Activated CD8-positive, alpha-beta T cell treated with anti-CD3 and anti-CD28 coated beads for 36 hours (primary cell): ENCODE data around the gene KCNA10. TPM values are rescaled to one million over a fixed set of nuclear protein-coding genes. Genes with fewer than 3 reads are reported as not detected.
"Not testable (repeated sequence)": the region's sequence is repeated elsewhere in the genome, so short reads cannot be mapped to it uniquely, and the experiment has no call there.

Experiments
- ATAC-seq: fragments of 200-7000 bp; cut with Tn5 transposase; one replicate; pipeline ENCODE4 v1.10.0; 2021; ENCODE audit warnings: mild to moderate bottlenecking, moderate library complexity
- CTCF ChIA-PET: fragments of 350-600 bp; sonication (Branson Sonifier 250); formaldehyde crosslinking; loops from one replicate; lab custom pipeline; 2021; ENCODE audit warnings: antibody characterized with exemption; lab: Charles Lee
- POLR2A ChIA-PET: fragments of 350-600 bp; sonication (Branson Sonifier 250); formaldehyde crosslinking; loops from one replicate; lab custom pipeline; 2021; ENCODE audit warnings: antibody characterized with exemption; lab: Charles Lee
- DNase-seq: peaks from one replicate; pipeline ENCODE4 v3.0.0-alpha.2; 2020
- H3K27ac Mint-ChIP-seq: one replicate; pipeline ENCODE4 v1.8.0; 2021; ENCODE audit warnings: mild to moderate bottlenecking, mixed read lengths
- H3K27me3 Mint-ChIP-seq: one replicate; pipeline ENCODE4 v1.8.0; 2021; ENCODE audit warnings: mixed read lengths
- H3K36me3 Mint-ChIP-seq: one replicate; pipeline ENCODE4 v1.8.0; 2021; ENCODE audit warnings: low read depth, mixed read lengths
- H3K4me1 Mint-ChIP-seq: one replicate; pipeline ENCODE4 v1.8.0; 2021; ENCODE audit warnings: low read depth, mixed read lengths
- H3K4me3 Mint-ChIP-seq: one replicate; pipeline ENCODE4 v1.8.0; 2021; ENCODE audit warnings: mild to moderate bottlenecking, moderate library complexity, mixed read lengths
- H3K9me3 Mint-ChIP-seq: one replicate; pipeline ENCODE4 v1.8.0; 2021; ENCODE audit warnings: mixed read lengths
- CTCF ChIP-seq: fragments of 200-600 bp; IDR thresholded peaks from one replicate; pipeline ENCODE4 v1.8.0; 2022; ENCODE audit warnings: antibody characterized with exemption, mild to moderate bottlenecking
- intact Hi-C: fragments of 100-400 bp; cut with micrococcal nuclease; formaldehyde crosslinking; loops from one replicate; pipeline ENCODE4 v1.10.0; 2022
- total RNA-seq, 2 experiments: library from RNA; stranded (reverse); gene quantifications; one replicate each; pipeline ENCODE4 v1.2.3, GENCODE V29; 2021

Gene KCNA10
- total RNA-seq, 2 experiments from 2014 or later, result not detected

GRCh38 chr1:110513511-110513910 is 5.5 kb downstream of the KCNA10 start:
- Mint-ChIP-seq H3K9me3 (no peaks in the 10 kb centered on the region), H3K27ac (no peak overlapping the region), H3K4me3 (no peak overlapping the region), H3K36me3 (no peaks in the 10 kb centered on the region), H3K4me1 (no peaks in the 10 kb centered on the region), H3K27me3 (peaks cover 2% of the 10 kb centered on the region)
- ChIA-PET CTCF (interaction anchor here (0.9 to 7.3 kb wide), 3 partner anchors 11 to 253 kb away, joined by 3 to 42 read pairs (median 6); no protein-coding TSS in a partner anchor), POLR2A (no interaction called here)
- DNase-seq (no peak), ATAC-seq (peak; percentile 37)
- intact Hi-C loops, result no loop called here
- no peak for TF ChIP-seq CTCF

DNA sequence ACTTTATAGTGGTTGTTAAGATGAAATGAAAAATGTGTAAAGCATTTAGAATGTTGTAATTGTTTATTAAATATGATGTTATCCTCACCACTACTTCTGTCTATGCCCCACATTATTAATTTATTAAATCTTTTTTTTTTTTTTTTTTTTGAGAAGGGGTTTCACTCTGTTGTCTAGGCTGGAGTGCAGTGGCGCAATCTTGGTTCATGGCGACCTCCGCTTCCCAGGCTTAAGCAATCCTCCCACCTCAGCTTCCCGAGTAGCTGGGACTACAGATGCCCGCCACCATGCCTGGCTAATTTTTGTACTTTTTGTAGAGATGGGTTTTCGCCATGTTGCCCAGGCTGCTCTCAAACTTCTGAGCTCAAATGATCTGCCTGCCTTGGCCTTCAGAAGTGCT is 7.5 kb downstream of the KCNA10 start:
- POLR2A ChIA-PET, result interaction anchor here (0.6 kb wide), 1 partner anchor 275 kb away, joined by 3 read pairs; no protein-coding TSS in a partner anchor
- no peaks in the 10 kb centered on the region for H3K4me1 Mint-ChIP-seq
- DNase-seq, result no peak

DNA sequence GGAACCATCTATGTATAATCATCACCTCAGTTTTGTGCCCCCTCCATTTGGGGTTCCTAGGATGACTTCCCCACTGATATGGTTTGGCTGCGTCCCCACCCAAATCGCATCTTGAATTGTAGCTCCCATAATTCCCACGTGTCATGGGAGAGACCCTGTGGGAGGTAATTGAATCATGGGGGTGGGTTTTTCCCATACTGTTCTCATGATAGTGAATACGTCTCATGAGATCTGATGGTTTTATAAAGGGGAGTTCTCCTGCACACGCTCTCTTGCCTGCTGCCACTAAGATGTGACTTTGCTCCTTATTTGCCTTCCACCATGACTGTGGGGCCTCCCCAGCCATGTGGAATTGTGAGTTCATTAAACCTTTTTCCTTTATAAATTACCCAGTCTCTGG is 8.1 kb downstream of the KCNA10 start:
- CTCF ChIA-PET, result interaction anchor here (7.3 kb wide), 1 partner anchor 14 kb away, joined by 42 read pairs; no protein-coding TSS in a partner anchor

More for the DNA sequence above, 7.5 kb downstream of the KCNA10 start:
- ATAC-seq, result no peak
- no peak overlapping the region for H3K4me3 Mint-ChIP-seq
- H3K9me3 Mint-ChIP-seq, result no peaks in the 10 kb centered on the region
- H3K27me3 Mint-ChIP-seq, result no peaks in the 10 kb centered on the region
- no peak for TF ChIP-seq CTCF
- intact Hi-C loops, result no loop called here
- no peaks in the 10 kb centered on the region for H3K36me3 Mint-ChIP-seq
- no peak overlapping the region for H3K27ac Mint-ChIP-seq
- CTCF ChIA-PET, result interaction anchor here (7.3 kb wide), 1 partner anchor 15 kb away, joined by 42 read pairs; no protein-coding TSS in a partner anchor

GRCh38 chr1:110509655-110510054 is 9.3 kb downstream of the KCNA10 start:
- TF ChIP-seq CTCF, result no peak
- Mint-ChIP-seq H3K27ac (no peak overlapping the region), H3K4me1 (no peaks in the 10 kb centered on the region), H3K4me3 (no peak overlapping the region), H3K27me3 (no peaks in the 10 kb centered on the region), H3K9me3 (no peaks in the 10 kb centered on the region), H3K36me3 (no peaks in the 10 kb centered on the region)
- ATAC-seq, result no peak
- intact Hi-C loops, result no loop called here
- no peak for DNase-seq
- ChIA-PET POLR2A (no interaction called here), CTCF (interaction anchor here (7.3 kb wide), 1 partner anchor 13 kb away, joined by 42 read pairs; no protein-coding TSS in a partner anchor)

More for the DNA sequence above, 8.1 kb downstream of the KCNA10 start:
- H3K27ac Mint-ChIP-seq, H3K9me3 Mint-ChIP-seq, H3K4me1 Mint-ChIP-seq, ATAC-seq, H3K36me3 Mint-ChIP-seq, H3K27me3 Mint-ChIP-seq, POLR2A ChIA-PET, H3K4me3 Mint-ChIP-seq, intact Hi-C loops, DNase-seq: not testable (repeated sequence)

GRCh38 chr1:110508028-110508940 is 10.7 kb downstream of the KCNA10 start:
- Mint-ChIP-seq H3K27ac (no peak overlapping the region), H3K9me3 (no peaks in the 10 kb centered on the region), H3K4me1 (no peaks in the 10 kb centered on the region), H3K36me3 (no peaks in the 10 kb centered on the region), H3K27me3 (peaks cover under 1% of the 10 kb centered on the region), H3K4me3 (no peak overlapping the region)
- CTCF ChIA-PET, result interaction anchor here (0.5 to 7.3 kb wide), 5 partner anchors 12 to 306 kb away, joined by 3 to 42 read pairs (median 3); no protein-coding TSS in a partner anchor
- POLR2A ChIA-PET, result interaction anchor here (1.0 to 1.4 kb wide), 2 partner anchors 10 to 22 kb away, joined by 3 to 4 read pairs; no protein-coding TSS in a partner anchor
- ATAC-seq (no peak), DNase-seq (no peak)
- intact Hi-C loops, result no loop called here
- no peak for TF ChIP-seq CTCF
